ENCODE measurements around the gene BRSK1.

BRSK1 gene

DNA sequence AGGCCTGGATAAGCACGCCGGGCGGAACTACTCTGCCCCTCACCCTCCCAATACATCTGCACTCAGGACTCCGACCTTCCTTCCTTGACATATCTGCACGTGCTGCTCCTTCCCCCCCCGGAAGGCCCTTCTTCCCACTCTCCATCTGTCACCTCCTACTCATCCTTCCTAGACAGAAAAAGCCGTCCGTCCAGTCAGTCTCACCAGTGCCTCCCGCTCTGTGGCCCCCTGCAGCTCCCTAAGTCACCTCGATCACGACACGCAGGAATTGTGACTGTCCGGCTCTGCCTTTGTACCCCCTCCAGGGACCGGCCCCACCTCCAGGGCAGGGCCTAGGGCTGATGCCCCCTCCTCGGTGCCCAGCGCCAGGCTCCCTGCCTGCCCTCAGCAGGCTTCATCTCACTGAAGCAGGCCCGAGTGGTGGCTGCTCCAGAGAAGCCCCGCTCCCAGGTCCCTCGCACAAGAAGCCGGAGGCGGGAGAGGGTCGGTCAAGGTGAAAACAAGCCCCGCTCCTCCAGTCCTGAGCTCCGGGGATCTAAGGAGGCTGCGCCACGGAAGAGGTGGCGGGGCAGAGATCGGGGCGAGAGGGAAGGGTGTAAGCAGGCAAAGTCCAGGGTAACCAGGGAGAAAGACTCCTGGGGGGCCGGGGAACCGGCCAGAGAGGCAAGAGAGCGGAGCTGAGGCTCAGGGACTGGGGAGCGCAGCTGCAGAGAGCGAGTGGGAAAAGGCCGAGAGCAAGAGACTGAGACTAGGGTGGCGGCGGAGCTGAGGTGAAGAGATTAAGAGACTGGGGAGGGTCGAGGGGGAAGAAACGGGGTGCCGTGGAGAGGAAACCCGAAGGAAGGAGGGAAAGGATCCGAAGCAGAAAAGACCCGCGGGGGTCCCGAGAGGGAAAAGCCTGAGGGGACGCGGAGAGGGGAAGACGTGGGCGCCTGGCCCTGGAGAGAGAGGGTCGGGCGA is 26.1 kb upstream of the BRSK1 start:
- H3K36me3 Mint-ChIP-seq (ENCODE audit: insufficient read depth): peaks cover 40% of the 10 kb centered on the region
- H3K9me3 Mint-ChIP-seq: no peaks in the 10 kb centered on the region
- peaks cover 50 to 60% of the 10 kb centered on the region in 2 donors for H3K4me1 Mint-ChIP-seq (ENCODE audit: low read depth in 2 of 2)
- H3K27ac Mint-ChIP-seq: peak overlapping the region; percentile 96 to 97
- ATAC-seq (replicated peaks): no peak
- H3K4me3 Mint-ChIP-seq: peak overlapping the region; percentile 93 to 96
- H3K27me3 Mint-ChIP-seq: no peaks in the 10 kb centered on the region
- peak in 1 of 3 experiments; percentile 23 for DNase-seq

GRCh38 chr19:55258476-55258827 is 25.3 kb upstream of the BRSK1 start:
- peaks cover 47 to 53% of the 10 kb centered on the region in 2 donors for H3K4me1 Mint-ChIP-seq (ENCODE audit: low read depth in 2 of 2)

GRCh38 chr19:55258828-55259539 is 24.8 kb upstream of the BRSK1 start, which contains the start of gene PPP6R1:
Gene PPP6R1 (minus strand): TSS chr19:55259017. CDS start chr19:55247103, 11,914 bp downstream.
- H3K4me1 Mint-ChIP-seq (ENCODE audit: low read depth in 2 of 2): peaks cover 42 to 47% of the 10 kb centered on the region in 2 donors
- H3K4me3 Mint-ChIP-seq: peak within 1 kb of the TSS; percentile 93 to 96
- peak; percentile 70 for ATAC-seq (replicated peaks)
- H3K27me3 Mint-ChIP-seq: no peaks in the 10 kb centered on the region
- H3K27ac Mint-ChIP-seq: peak within 1 kb of the TSS; percentile 97 to 98
- peak; percentile 90 to 97 (median 93) for DNase-seq
- H3K9me3 Mint-ChIP-seq: no peaks in the 10 kb centered on the region
- peaks cover 37% of the 10 kb centered on the region for H3K36me3 Mint-ChIP-seq (ENCODE audit: insufficient read depth)

More at GRCh38 chr19:55258476-55258827, 25.3 kb upstream of the BRSK1 start:
- Mint-ChIP-seq H3K27me3 (no peaks in the 10 kb centered on the region), H3K36me3 (ENCODE audit: insufficient read depth) (peaks cover 40% of the 10 kb centered on the region), H3K4me3 (peak overlapping the region; percentile 93 to 96), H3K27ac (peak overlapping the region; percentile 97 to 98), H3K9me3 (no peaks in the 10 kb centered on the region)
- ATAC-seq (replicated peaks) (peak; percentile 5), DNase-seq (peak in 1 of 3 experiments; percentile 41)

DNA sequence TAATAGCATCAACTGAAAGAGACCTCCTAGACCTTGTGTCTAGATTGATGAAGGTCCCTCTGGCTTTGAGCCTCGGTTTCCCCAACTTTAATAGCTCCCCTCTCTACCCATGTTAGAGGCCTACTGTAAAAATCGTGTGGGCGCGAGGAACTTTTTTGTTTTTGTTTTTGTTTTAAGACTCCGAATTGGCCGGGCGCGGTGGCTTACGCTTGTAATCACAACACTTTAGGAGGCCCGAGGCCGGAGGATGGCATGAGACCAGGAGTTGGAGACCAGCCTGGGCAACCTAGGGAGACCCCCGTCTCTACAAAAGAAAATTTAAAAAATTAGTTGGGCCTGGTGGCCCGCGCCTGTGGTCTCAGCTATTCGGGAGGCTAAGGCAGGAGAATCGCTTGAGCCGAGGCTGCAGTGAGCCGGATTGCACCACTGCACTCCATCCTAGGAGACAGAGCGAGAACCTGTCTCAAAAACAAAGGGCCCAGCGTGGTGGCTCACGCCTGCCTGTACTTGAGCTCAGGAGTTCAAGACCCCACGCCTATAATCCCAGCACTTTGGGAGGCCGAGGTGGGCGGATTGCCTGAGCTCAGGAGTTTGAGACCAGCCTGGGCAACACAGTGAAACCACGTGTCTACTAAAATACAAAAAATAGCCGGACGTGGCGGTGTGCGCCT is 24.1 kb upstream of the BRSK1 start:
- ATAC-seq (replicated peaks): no peak
- peaks cover 34% of the 10 kb centered on the region for H3K36me3 Mint-ChIP-seq (ENCODE audit: insufficient read depth)
- no peak for DNase-seq
- H3K9me3 Mint-ChIP-seq: no peaks in the 10 kb centered on the region
- H3K27ac Mint-ChIP-seq: peak overlapping the region; percentile 97 to 98
- H3K27me3 Mint-ChIP-seq: no peaks in the 10 kb centered on the region
- peaks cover 35 to 41% of the 10 kb centered on the region in 2 donors for H3K4me1 Mint-ChIP-seq (ENCODE audit: low read depth in 2 of 2)
- peak overlapping the region; percentile 91 to 93 for H3K4me3 Mint-ChIP-seq

GRCh38 chr19:55261671-55262126 is 22.1 kb upstream of the BRSK1 start:
- peak overlapping the region in 1 of 2 donors; percentile 13 for H3K27ac Mint-ChIP-seq

DNA sequence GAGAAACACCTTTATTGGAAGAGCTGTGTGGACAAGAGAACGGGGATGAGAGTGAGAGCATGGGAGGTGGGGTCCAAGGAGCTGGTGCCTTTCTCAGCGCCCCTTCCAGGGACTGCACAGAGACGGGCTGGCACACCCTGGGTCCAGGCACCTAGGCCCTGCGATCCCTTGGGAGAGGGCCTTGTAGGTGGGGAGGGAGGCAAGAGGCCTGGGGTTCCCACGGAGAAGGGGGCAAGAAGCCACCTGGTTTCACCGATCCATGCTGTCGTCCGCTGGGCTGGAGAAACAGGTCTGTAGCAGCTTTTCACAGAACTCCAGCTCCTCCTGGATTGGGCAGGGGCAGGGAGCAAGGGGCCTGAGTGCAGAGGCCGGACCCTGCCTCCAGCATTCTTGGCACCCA is 21.4 kb upstream of the BRSK1 start:
- Mint-ChIP-seq H3K4me3 (no peak overlapping the region), H3K27ac (peak overlapping the region in 1 of 2 donors; percentile 13), H3K27me3 (no peaks in the 10 kb centered on the region), H3K9me3 (peaks cover 6 to 8% of the 10 kb centered on the region in 2 donors), H3K4me1 (ENCODE audit: low read depth in 2 of 2) (peaks cover 18 to 22% of the 10 kb centered on the region in 2 donors), H3K36me3 (ENCODE audit: insufficient read depth) (peaks cover 33% of the 10 kb centered on the region)
- ATAC-seq (replicated peaks): no peak
- no peak for DNase-seq

More at GRCh38 chr19:55261671-55262126, 22.1 kb upstream of the BRSK1 start:
- Mint-ChIP-seq H3K36me3 (ENCODE audit: insufficient read depth) (peaks cover 38% of the 10 kb centered on the region), H3K4me1 (ENCODE audit: low read depth in 2 of 2) (peaks cover 25 to 27% of the 10 kb centered on the region in 2 donors), H3K9me3 (peaks cover 6 to 7% of the 10 kb centered on the region in 2 donors), H3K27me3 (no peaks in the 10 kb centered on the region), H3K4me3 (no peak overlapping the region)
- DNase-seq (no peak), ATAC-seq (replicated peaks) (no peak)

DNA sequence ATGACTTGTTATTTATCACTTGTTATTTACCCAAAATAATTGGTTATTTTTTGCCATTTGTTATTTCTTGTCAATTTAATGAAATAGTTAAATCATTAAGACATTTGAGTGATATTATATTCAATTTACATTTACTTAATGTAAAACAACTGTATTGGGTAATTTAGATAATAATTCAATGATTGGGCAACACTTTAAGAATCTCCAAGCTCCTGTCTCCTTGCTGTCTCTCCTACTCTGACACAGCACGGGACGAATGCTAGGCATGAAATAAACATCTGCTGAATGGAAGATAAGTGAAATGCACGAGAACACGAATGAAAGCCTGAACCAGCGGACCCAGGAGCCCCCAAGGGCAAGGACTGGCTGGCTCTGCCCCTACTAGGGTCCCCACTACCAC is 19.3 kb upstream of the BRSK1 start:
- ATAC-seq (replicated peaks): no peak
- peaks cover 22% of the 10 kb centered on the region for H3K36me3 Mint-ChIP-seq (ENCODE audit: insufficient read depth)
- H3K27ac Mint-ChIP-seq: no peak overlapping the region
- peaks cover 9 to 11% of the 10 kb centered on the region in 2 donors for H3K4me1 Mint-ChIP-seq (ENCODE audit: low read depth in 2 of 2)
- DNase-seq: no peak
- peaks cover 6 to 8% of the 10 kb centered on the region in 2 donors for H3K9me3 Mint-ChIP-seq
- no peak overlapping the region for H3K4me3 Mint-ChIP-seq
- no peaks in the 10 kb centered on the region for H3K27me3 Mint-ChIP-seq

- Mint-ChIP-seq H3K27ac (no peak overlapping the region), H3K4me3 (no peak overlapping the region), H3K9me3 (peaks cover 6 to 8% of the 10 kb centered on the region in 2 donors), H3K4me1 (ENCODE audit: low read depth in 2 of 2) (peaks cover 7 to 9% of the 10 kb centered on the region in 2 donors), H3K36me3 (ENCODE audit: insufficient read depth) (peaks cover 19% of the 10 kb centered on the region), H3K27me3 (no peaks in the 10 kb centered on the region)
- ATAC-seq (replicated peaks): no peak
- no peak for DNase-seq
Observed at GRCh38 chr19:55265173-55265572, 18.6 kb upstream of the BRSK1 start.

- H3K36me3 Mint-ChIP-seq (ENCODE audit: insufficient read depth): peaks cover 23% of the 10 kb centered on the region
- peaks cover 6 to 8% of the 10 kb centered on the region in 2 donors for H3K9me3 Mint-ChIP-seq
- peak overlapping the region in 1 of 2 donors; percentile 4 for H3K4me3 Mint-ChIP-seq
- DNase-seq (no peak), ATAC-seq (replicated peaks) (no peak)
- peak overlapping the region; percentile 2 to 77 for H3K27ac Mint-ChIP-seq
- H3K4me1 Mint-ChIP-seq (ENCODE audit: low read depth in 2 of 2): peaks cover 6 to 9% of the 10 kb centered on the region in 2 donors
- H3K27me3 Mint-ChIP-seq: no peaks in the 10 kb centered on the region
Observed at GRCh38 chr19:55265723-55266386, 17.9 kb upstream of the BRSK1 start.

DNA sequence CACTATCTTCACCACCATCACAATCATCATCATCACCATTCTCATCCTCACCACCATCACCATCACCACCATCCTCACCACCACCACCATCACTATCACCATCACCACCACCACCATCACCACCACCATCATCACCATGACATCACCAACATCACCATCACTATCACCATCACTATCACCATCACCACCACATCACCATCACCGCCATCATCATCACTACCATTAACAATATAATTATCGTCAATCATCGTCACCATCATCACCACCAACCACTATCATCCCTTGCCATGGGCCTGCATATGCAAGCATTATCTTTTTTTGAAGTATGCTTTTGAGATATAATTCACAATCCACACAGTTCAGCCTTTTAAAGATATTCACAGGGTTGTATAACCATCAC is 17.4 kb upstream of the BRSK1 start:
- Mint-ChIP-seq H3K27ac (peak overlapping the region; percentile 2 to 77), H3K9me3 (peaks cover 6 to 8% of the 10 kb centered on the region in 2 donors), H3K4me1 (ENCODE audit: low read depth in 2 of 2) (peaks cover 6 to 9% of the 10 kb centered on the region in 2 donors), H3K4me3 (peak overlapping the region in 1 of 2 donors; percentile 4), H3K27me3 (no peaks in the 10 kb centered on the region), H3K36me3 (ENCODE audit: insufficient read depth) (peaks cover 25% of the 10 kb centered on the region)
- ATAC-seq (replicated peaks) (no peak), DNase-seq (no peak)

GRCh38 chr19:55266840-55267239 is 17.0 kb upstream of the BRSK1 start:
- no peak for ATAC-seq (replicated peaks)
- Mint-ChIP-seq H3K9me3 (peaks cover 6 to 8% of the 10 kb centered on the region in 2 donors), H3K27me3 (no peaks in the 10 kb centered on the region), H3K27ac (peak overlapping the region; percentile 2 to 77), H3K4me1 (ENCODE audit: low read depth in 2 of 2) (peaks cover 6 to 9% of the 10 kb centered on the region in 2 donors), H3K36me3 (ENCODE audit: insufficient read depth) (peaks cover 30% of the 10 kb centered on the region), H3K4me3 (peak overlapping the region in 1 of 2 donors; percentile 4)
- DNase-seq: no peak

DNA sequence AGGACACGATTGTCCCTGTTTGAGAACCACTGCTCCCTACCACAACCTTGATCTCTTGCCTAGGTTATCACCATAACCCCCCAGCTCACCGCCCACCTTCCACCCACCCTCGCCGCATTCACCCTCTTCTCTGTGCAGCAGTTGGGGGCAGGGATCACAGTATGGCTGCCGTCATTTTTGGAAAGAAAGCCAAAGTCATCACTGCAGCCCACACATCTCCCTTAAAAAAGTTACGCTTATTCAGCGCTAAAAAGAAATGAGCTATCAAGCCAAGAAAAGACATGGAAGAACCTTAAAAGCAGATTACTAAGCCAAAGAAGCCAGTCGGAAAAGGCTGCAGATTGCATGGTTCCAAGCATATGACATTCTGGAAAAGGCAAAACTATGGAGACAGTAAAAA is 14.5 kb upstream of the BRSK1 start:
- Mint-ChIP-seq H3K4me1 (ENCODE audit: low read depth in 2 of 2) (peaks cover 9% of the 10 kb centered on the region in 2 donors), H3K9me3 (peaks cover 6 to 8% of the 10 kb centered on the region in 2 donors), H3K36me3 (ENCODE audit: insufficient read depth) (peaks cover 37% of the 10 kb centered on the region), H3K27ac (no peak overlapping the region), H3K4me3 (no peak overlapping the region), H3K27me3 (no peaks in the 10 kb centered on the region)
- DNase-seq: no peak
- ATAC-seq (replicated peaks): no peak

All from effector memory CD8-positive, alpha-beta T cell (primary cell).